GM19099 (cell line): ENCODE data around the gene JMJD8.
A peak's percentile ranks its signal among the peaks of the same experiment; 100 is the strongest.

Experiments
- POLR2A ChIP-seq: IDR thresholded peaks from 3 replicates; pipeline ENCODE4 v1.6.1; 2011; ENCODE audit warnings: low read depth; ENCODE audit not compliant: insufficient read length; ENCODE audit errors: extremely low read depth

Gene JMJD8

DNA sequence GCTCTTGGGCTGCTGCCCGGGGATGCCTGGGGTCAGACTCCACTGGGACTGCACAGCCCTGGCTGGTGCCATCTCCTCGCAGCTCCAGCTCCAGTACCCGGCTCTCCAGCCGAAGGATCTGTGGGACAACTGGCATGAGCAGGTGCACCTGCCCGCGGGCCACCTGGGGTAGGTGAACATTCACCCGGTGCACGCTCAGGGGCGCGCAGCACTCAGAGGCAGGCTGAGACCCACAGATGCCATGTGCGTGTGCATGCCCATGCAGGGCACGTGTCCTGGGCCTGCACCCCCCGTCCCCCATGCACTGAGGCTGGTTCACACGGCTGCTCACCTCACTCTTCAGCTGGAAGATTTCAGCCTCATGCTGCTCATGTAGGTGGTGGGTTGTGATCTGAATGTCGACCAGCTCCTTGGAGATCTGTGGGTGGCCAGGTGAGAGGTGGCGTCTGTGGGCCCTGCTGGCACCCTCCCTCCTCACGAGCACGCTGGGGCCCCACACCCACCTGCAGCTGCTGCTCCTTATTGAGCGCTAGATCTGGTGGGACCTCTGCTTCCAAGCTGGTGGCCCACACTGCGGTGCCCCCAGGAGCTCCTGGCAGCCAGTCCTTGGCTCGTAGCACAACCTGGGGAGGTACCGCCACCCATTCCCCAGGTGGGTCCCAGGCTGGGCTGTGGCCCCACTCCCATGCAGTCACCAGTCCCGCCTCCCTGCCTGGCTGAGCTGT, 41.5 kb upstream of the JMJD8 start:
- no peak for TF ChIP-seq POLR2A

DNA sequence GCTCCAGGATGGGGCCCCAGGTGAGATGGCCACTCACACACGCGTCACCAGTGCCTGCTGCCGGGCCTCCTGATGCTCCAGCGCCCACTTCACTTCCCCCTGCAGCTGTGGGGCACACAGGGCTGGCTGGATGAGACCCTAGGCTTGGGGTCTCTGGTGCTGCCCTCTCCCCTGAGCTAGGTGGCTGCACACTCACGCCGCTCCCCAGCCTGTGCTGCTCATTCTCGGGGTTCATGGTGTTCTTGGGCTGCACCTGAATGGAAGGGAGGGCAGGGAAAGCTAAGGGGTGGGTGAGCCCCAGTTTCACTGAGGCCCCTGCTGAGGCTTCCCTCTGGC, 40.9 kb upstream of the JMJD8 start:
- TF ChIP-seq POLR2A, result no peak

DNA sequence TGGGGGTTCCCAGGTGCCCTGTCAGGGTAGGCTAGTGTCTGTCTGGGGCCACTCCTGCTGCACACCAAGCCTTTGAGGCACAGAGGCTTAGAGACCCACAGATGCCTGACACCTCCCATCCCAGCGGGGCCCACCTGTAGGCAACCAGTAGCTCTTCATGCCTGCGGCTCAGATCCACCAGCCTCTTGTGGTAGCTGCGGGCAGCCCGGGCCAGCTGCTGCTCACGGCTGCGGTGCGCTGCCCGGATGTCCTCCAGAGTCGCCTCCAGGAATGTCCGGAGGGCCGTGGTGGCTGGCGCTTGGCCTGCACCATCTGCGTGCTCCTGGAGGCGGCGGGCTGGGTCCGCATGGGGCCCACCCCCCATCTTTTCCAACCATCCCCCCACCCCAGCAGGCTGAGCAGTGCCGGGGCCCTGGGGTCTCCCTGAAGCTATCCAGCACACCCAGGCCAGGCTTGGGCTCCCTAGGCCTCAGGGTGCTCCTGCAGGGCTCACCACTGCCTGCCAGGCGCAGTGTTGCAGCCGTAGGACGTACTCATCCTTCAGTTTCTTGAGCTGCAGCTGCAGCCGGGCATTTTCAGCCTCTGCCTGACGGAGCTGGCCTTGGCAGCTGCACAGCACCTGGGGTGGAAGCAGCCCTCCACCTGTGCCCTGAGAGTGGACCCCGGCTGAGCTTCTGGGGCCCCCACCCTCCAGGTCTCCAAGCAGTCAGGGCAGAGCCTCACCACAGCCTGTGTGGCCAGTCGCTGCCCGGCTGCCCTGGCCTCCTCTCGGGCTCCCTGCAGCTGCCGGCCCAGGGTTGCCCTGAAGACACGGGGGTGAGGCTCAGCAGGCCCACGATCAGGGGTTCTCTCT, 40.3 kb upstream of the JMJD8 start:
- TF ChIP-seq POLR2A, result no peak

DNA sequence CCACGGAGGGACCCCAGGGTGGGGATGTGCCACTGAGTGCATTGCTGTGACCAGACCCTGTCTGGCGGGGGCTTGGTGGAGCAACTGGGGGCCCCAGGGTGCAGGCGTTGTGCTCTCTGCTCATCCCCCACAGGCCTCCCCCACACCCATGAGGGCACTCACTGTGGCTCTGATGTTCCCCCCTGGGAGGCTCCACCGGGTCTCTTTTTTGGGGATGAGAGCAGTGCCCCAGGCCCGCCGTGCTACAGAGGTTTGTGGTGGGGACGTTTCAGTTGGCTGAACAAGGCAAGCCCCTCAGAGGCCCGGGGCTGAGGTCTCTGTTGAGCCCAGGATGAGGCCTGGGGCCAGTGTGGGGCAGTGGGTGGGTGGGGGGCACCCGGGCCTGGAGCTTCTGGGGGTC, 39.6 kb upstream of the JMJD8 start:
- TF ChIP-seq POLR2A, result no peak

DNA sequence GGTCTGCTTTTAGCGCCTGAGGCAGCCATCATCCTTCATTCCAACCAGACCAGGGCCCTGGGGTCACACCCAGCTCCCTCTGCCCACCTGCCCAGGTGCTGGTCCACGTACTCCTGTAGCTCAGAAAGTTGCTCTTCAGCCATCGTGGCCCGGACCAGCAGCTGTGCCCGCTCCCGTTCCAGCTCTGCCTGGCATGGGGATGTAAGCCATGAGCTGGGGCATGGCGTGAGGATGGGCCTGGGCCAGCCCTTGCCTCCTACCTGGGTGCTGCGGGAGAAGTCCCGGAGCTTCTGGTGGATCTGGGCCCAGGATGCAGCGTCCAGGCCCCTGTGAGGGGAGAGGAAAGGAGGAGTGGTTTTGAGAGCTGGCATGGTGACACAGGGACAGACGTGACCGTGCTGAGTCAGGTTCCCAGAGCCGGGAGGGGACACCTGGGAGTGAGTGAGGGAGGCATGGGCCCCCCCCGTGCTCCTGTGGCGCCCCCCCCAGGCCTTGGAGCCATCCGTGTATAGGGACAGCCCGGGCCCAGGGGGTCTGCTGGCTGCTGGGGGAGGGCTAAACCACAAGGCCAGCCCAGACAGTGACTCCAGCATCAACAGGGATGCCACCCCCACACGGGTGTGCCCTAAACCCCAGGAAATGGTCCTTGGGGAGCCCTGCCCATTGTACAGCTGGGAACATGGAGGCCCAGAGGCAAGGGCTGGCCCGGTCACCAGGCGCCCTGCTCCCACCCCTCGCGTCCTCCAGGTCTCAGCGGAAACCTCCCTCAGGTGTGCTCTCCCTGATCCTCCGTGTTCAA, 38.9 kb upstream of the JMJD8 start:
- TF ChIP-seq POLR2A, result no peak

DNA sequence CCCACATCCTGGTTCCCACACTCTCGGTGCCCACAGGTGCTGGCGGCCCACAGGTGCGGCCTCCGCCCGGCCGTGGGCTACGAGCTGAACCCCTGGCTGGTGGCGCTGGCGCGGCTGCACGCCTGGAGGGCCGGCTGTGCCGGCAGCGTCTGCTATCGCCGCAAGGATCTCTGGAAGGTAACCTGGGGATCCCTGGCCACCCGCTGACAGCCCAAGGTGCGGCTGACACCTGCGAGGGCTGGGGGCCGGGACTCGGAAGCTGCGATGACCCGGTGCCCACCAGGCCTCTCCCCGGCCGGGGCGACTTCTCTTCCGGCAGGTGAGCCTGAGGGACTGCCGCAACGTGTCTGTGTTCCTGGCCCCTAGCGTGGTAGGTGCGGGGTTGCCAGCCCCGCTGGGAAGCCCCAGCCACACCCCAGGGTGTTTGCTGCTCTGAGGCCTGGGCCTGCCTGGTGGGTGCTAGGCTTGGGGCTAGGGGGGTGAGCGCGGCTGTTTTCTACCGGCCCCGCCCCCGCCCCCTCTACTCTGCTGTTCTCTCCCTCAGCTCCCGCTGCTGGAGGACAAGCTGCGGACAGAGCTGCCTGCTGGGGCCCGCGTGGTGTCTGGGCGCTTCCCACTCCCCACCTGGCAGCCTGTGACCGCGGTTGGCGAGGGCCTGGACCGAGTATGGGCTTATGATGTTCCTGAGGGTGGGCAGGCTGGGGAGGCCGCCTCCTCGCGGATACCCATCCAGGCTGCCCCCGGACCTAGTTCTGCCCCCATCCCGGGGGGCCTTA, 37.8 kb upstream of the JMJD8 start:
- TF ChIP-seq POLR2A, result no peak

DNA sequence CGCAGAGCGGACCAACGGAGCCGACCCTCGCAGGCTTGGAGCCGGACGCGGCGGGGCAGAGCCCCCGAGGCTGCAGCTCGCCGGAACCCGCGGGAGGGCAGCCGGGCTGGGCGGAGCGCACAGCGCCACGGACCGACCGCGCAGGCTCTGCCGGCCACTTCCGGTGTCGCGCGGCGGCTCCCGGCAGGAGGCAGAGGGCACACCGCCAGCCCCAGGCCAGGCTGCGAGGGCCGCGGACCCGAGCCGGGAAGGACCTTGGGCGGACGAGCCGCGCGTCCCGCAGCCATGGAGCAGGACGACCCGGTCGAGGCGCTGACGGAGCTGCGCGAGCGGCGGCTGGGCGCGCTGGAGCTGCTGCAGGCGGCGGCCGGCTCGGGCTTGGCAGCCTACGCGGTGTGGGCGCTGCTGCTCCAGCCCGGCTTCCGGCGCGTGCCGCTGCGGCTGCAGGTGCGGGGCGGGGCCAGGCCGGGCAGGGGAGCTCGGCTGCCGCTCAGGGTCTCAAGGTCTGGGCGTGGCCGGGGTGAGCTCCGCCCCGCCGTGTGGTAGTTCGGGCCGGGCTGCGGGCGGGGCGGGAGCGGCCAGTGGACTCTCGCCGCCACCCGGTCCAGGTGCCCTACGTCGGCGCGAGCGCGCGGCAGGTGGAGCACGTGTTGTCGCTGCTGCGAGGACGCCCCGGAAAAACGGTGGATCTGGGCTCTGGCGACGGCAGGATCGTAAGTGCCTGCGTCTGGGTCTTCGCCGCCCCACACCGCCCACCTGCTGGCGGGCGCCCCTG, 37.0 kb upstream of the JMJD8 start, which contains the start of gene ANTKMT:
Gene ANTKMT, plus strand, starts transcription at position 157 of the 775 bp plus-strand sequence. Its CDS starts 129 bp downstream, at position 286.
- peak; percentile 96 for TF ChIP-seq POLR2A

DNA sequence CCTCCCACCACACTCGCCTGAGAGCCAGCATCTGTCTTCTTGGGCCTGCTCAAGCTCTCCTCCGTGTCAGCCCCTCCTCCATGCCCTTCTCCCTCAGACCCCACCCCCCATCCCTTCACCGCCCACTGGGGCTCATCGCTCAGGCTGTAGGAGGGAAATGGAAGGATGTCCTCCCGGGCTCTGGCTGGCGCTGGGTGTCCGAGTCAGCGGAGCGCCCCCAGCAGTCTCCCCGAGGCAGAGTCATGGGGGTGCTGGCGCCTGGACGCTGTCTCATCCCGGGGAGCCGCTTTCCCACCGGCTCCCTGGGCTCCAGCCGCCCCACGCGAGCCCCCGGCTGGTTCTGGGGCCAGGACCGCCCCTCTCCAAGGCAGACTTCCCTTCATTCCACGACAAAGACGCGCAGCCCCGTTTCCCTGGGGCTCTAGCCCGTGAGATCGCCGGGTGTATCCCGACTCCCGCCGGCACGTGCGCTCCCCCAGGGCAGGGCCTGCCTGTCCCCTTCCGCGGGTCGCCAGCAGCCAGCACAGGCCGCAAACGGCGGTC, 36.4 kb upstream of the JMJD8 start:
- TF ChIP-seq POLR2A, result no peak

DNA sequence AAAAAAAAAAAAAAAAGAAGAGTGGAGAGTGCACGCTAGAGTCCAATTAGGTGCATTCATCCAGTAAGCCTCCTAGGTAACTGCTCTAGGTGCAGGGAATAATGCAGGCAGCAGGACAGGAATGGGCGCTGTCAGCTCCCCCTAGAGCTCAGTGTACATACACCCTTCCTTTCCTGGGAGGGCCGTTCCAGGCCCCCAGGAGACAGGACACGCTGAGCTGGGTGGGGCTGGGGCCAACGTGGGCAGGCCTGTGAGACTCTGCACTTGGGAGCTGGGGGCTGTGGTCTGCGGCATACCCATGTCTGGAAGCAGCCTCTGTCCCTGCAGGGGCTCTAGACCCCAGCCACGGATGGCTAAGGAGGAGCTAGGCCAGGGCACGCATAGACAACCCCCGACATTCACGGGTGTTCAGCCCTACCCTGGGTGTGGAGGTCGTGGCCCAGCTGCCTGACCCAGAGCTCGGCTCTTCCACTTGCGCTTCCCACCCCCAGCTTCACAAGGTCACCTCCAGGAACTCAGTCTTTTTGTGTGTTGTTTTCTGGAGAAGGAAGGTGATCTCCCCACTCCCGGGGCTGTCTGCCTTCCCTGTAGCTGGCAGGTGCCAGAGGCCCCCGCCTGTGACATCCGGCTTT, 35.8 kb upstream of the JMJD8 start:
- no peak for TF ChIP-seq POLR2A

DNA sequence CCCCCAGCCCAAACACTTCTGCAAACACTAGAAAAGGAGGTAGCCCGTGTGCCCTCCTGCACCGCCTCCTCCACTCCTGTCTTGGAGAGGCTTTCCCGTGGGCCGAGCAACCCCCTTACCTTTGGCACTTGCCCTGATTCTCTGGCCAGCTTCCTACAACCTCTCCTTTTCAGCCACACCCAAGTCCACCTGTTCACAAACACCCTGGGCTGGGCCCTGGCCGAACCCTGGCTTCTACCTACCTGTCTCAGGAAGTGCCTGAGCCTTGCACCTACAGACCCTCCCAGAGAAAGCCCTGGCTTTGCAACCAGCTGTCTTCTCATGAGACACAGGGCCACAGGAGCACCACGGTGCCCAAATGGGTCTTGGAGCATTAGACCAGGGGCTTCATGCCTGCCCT, 34.8 kb upstream of the JMJD8 start:
- no peak for TF ChIP-seq POLR2A

DNA sequence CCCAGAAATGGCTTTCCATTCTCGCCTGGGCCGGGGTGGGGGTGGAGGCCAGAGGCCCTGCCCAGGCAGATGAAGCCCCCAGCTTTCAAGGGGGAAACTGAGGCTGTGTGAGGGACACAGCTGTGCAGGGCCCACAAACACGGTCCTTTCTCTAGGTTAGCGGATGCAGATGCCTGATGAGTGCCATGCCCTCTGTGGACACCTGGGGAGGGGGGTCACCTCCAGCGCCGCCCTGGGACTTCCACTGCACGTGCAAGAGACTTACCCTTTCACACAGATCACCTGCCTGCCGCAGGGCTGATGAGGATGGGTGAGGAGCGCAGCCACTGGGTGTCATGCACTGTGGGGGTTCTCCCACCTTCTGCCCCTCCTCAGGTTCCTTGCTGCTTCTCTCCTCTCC, 34.3 kb upstream of the JMJD8 start:
- no peak for TF ChIP-seq POLR2A

DNA sequence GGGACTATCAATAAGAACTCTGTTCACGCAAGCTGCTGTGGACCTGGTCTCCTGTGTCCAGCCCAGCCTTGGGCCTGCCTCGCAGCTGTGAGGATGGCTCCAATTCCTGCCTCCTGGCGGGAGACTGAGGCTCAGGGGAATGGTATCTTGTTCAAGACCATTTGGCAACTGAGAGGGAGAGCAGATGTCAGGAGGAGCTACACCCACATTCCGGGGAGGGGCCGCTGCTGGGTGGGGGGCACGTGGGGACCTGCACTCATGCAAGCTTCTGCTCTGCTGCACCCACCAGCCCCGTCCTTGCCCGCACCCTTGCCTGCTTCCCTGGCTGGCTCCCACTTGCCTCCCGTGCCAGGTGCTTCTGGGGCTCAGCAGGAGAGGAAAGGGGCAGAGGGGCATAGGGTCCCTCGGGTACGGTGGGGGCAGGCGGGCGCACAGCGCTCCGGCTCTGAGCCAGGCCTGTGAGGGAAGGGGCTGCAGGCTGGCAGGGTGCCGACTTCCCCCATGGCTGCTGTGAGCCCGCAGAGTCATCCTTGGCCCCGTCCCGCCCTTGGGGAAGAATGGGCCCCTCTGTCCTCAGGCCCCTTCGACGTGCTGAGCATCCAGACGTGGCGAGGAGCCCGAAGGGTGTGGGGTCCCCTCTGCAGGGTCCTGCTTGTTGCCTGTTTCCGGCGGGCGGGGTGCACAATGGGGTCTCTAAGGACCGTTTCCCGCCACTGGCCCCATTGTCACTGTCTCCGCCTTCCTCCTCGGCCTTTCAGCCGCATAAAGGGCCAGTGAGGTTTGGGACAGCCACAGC, 33.5 kb upstream of the JMJD8 start:
- TF ChIP-seq POLR2A, result no peak
